IPS DF 6.9 (cell line): Measurements from ENCODE around the gene ATF1.

ENCODE experiments used
- DNase-seq: peaks from one replicate; pipeline ENCODE4 v3.0.0-alpha.2; 2013; ENCODE audit warnings: low read depth, low spot score
- H3K27ac ChIP-seq: one replicate; pipeline ENCODE4 v1.5.1; 2013; ENCODE audit warnings: low read length, control low read depth
- H3K27me3 ChIP-seq: 2 replicates; pipeline ENCODE4 v1.6.1; 2013; ENCODE audit warnings: mild to moderate bottlenecking, low read length; ENCODE audit not compliant: control insufficient read depth, insufficient read depth
- H3K36me3 ChIP-seq: 2 replicates; pipeline ENCODE4 v1.6.1; 2013; ENCODE audit warnings: low read length; ENCODE audit not compliant: control insufficient read depth, insufficient read depth
- H3K4me1 ChIP-seq: 2 replicates; pipeline ENCODE4 v1.6.1; 2013; ENCODE audit warnings: low read length; ENCODE audit not compliant: control insufficient read depth, insufficient read depth
- H3K4me3 ChIP-seq: 2 replicates; pipeline ENCODE4 v1.5.1; 2013; ENCODE audit warnings: mild to moderate bottlenecking, low read length
- H3K9me3 ChIP-seq: 2 replicates; pipeline ENCODE4 v1.6.1; 2013; ENCODE audit warnings: low read length, inconsistent platforms; ENCODE audit not compliant: control insufficient read depth, insufficient read depth
- WGBS: extraction: QIAGEN DNeasy Blood & Tissue Kit; methylation state at CpG from one replicate; pipeline ENCODE4 v1.1.7; 2013; ENCODE audit warnings: mixed read lengths, missing lambda C conversion rate; ENCODE audit not compliant: insufficient read length, insufficient coverage; 5-methylcytosine and 5-hydroxymethylcytosine counted together

Gene ATF1

DNA sequence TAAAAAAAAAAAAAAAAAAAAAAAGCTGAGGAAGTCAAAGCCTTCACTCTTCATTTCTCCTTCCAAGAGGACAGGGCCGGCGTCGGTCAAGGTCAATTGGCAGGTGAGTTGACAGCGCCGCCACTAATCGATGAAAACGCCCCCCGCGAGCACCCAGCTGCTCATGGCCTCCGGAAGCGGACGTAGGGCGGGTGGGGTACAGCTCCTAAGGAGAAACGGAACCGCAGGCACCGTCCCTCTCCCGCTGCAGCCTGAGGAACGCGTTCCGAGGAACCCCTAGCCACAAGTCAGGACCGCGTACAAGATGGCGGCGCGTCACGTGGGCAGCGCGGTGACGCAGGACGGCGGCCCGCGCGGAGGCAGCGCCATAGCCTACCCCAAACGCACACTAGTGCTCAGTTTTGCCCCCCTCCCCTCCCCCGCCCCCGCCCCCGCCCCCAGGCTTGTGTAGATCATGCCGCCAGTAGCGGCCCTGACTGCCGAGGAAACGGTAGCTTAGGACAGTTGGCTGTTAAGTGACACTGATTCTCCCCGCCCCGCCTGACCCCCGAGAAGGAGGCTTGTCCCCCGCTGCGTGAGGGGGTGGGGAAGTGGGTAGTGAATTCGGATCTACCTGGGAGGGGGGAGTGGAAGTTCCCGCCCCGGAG lies at the start of gene ATF1:
Gene ATF1 (plus strand): TSS at position 463 of the 647 bp plus-strand sequence. CDS start 16,045 bp downstream, outside the sequence.
- WGBS: no CpG with 5 or more reads among the region's 51 CpGs
- H3K4me3 ChIP-seq: peak within 1 kb of the TSS; percentile 81
- H3K27me3 ChIP-seq: no peaks in the 10 kb centered on the region
- no peaks in the 10 kb centered on the region for H3K9me3 ChIP-seq
- H3K4me1 ChIP-seq: no peaks in the 10 kb centered on the region
- H3K36me3 ChIP-seq: no peaks in the 10 kb centered on the region
- no peak within 1 kb of the TSS for H3K27ac ChIP-seq
- DNase-seq: peak; percentile 86

DNA sequence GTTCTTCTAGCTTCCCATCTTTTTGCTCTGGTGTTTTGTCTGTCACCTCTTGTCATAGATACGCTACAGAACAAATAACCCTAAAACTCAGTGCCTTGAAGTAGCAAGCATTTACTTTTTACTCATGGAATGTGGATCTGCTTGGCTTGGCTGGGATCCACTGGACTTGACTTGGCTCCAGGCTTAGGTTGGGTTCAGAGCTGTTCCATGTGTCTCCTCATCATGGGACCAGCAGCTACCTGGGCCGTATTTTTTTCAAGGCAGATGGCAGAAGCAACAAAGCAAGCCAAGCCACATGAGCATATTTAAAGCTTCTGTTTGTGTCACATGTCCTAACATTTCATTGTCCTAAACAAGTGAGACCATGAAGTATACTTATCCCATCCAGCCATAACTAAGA lies 48.7 kb upstream of the ATF1 start:
- DNase-seq: no peak
- Histone ChIP-seq H3K27ac (no peak overlapping the region), H3K27me3 (no peaks in the 10 kb centered on the region), H3K9me3 (no peaks in the 10 kb centered on the region), H3K36me3 (no peaks in the 10 kb centered on the region; the same call in 1 of the 2 replicates), H3K4me1 (no peaks in the 10 kb centered on the region), H3K4me3 (no peak overlapping the region)
- no CpG with 5 or more reads among the region's 2 CpGs for WGBS

DNA sequence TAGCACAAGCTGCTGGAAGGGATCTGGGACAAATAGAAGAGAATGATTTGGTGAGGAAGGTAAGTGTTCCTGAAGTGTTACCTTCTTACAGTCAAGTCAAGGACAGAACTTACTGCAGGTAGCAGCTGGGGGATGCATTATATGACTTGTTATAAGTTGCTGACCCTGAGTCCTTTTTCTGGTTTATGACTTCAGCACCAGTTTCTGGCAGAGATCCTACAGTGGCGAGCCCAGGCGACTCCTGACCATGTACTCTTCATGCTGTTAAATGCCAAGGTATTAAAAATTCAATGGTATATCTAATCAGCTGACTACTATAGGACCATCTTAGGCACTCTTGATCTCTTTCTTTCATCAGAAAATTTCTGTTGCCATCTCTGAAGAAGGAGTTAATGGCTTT lies 45.1 kb upstream of the ATF1 start:
- Histone ChIP-seq H3K36me3 (peaks cover 8% of the 10 kb centered on the region; the same call in 1 of the 2 replicates), H3K4me3 (no peak overlapping the region), H3K9me3 (no peaks in the 10 kb centered on the region), H3K27ac (no peak overlapping the region), H3K4me1 (no peaks in the 10 kb centered on the region), H3K27me3 (no peaks in the 10 kb centered on the region)
- WGBS: no CpG with 5 or more reads among the region's 2 CpGs
- no peak for DNase-seq

DNA sequence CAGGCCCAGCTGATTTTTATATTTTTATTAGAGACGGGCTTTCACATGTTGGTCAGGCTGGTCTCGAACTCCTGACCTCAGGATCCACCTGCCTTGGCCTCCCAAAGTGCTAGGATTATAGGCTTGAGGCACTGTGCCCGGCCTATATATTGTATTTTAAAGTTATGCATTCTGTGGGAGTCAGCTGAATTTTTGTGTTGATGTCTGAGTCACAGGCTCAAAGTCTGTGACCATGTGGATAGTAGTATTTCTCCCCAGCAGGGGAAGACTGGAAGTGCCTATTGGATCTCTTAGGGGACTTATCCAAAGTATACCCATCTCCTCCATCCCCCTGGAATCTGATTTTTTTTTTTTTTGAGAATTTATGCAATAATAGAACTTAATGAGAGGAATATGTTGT lies 43.8 kb upstream of the ATF1 start:
- no peak overlapping the region for H3K27ac ChIP-seq
- H3K27me3 ChIP-seq: no peaks in the 10 kb centered on the region
- H3K4me3 ChIP-seq: no peak overlapping the region
- no peak for DNase-seq
- peaks cover 14% of the 10 kb centered on the region; the same call in 1 of the 2 replicates for H3K36me3 ChIP-seq
- H3K9me3 ChIP-seq: no peaks in the 10 kb centered on the region
- H3K4me1 ChIP-seq: no peaks in the 10 kb centered on the region
- no CpG with 5 or more reads among the region's 3 CpGs for WGBS

DNA sequence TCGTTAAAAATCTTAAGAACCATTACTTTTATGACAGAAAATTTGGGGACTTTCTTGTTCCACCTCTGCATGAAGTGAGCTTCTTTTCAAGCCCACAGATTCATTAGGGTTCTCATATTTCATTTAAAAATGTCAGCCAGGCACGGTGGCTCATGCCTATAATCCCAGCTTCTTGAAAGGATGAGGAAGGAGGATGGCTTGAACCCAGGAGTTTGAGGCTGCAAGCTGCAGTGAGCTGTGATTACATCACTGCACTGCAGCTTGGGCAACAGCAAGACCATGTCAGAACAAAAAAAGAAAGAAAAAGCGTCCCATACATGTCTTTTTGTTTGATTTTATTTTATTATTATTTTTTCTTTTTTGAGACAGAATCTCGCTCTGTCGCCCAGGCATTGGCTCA lies 43.4 kb upstream of the ATF1 start:
- no peaks in the 10 kb centered on the region for H3K4me1 ChIP-seq
- H3K9me3 ChIP-seq: no peaks in the 10 kb centered on the region
- peaks cover 15% of the 10 kb centered on the region; the same call in 1 of the 2 replicates for H3K36me3 ChIP-seq
- no peaks in the 10 kb centered on the region for H3K27me3 ChIP-seq
- H3K27ac ChIP-seq: no peak overlapping the region
- WGBS: no CpG with 5 or more reads among the region's 5 CpGs
- no peak overlapping the region for H3K4me3 ChIP-seq
- DNase-seq: no peak

DNA sequence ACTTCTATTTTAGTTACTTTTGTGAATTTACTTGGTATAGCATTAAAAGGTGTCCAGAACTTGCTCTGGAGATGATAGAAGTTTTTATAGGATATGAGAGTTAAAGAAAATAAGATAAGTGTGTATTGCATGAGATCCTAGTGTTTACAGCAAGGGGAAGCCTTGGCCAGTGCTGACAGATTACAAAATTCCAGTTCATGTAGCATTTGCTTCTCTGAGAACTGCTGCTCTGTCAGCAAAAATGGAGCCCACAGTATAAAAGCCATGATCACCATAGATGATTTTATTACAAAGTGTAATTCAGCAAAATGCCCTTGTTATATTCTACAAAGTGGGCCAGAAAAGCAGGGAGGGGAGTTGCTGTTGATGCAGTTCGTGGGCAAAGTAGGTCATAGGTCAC lies 40.0 kb upstream of the ATF1 start:
- Histone ChIP-seq H3K27me3 (no peaks in the 10 kb centered on the region), H3K4me3 (no peak overlapping the region), H3K4me1 (no peaks in the 10 kb centered on the region), H3K9me3 (no peaks in the 10 kb centered on the region), H3K36me3 (peaks cover 20% of the 10 kb centered on the region; the same call in 1 of the 2 replicates), H3K27ac (no peak overlapping the region)
- no peak for DNase-seq
- no CpG with 5 or more reads among the region's 1 CpG for WGBS

DNA sequence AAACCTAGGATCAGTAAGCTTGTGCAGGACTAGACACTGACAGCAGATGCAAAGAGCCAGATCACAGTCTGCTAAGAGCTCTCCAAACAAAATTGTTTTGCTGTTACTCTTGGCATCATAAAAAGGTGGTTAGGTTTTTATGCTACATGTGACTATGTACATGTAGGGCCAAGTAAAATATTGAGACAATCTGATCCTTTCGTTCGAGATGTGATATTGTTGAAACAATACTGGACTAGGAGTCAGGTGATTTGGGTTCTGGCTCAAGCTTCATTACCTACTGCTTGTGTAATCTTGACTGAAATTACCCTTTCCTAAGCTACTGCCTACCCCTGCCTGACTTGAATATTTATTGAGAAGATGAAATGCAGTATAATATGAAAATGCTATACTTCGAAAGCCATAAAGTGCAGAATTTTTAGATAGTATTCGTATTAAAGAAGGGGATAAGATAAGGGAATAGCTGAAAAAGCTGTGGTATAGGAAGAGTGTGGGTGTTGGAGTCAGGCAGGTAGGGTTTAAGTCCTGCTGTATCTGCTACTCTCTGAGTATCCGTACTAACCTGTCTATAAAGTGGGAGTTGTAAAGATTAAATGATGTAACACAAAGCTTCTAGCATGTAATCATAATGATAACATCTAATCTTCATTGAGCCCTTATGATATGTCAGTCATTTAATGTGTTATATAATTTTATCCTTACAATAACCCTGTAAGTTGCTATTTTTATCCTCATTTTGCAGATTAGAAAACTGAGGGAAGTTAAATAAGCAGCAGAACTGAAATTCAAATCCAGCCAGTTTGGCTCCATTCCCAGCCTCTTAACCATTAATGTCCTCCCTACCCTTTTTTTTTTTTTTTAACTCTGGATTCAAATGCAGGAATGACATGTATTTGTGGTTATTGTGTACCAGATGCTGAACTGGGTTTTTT lies 38.6 kb upstream of the ATF1 start:
- Histone ChIP-seq H3K9me3 (no peaks in the 10 kb centered on the region), H3K4me1 (no peaks in the 10 kb centered on the region), H3K27me3 (no peaks in the 10 kb centered on the region), H3K36me3 (peaks cover 22% of the 10 kb centered on the region; the same call in 1 of the 2 replicates), H3K4me3 (no peak overlapping the region), H3K27ac (no peak overlapping the region)
- 100% methylated on average over 2 of the region's 5 CpGs for WGBS
- DNase-seq: no peak

DNA sequence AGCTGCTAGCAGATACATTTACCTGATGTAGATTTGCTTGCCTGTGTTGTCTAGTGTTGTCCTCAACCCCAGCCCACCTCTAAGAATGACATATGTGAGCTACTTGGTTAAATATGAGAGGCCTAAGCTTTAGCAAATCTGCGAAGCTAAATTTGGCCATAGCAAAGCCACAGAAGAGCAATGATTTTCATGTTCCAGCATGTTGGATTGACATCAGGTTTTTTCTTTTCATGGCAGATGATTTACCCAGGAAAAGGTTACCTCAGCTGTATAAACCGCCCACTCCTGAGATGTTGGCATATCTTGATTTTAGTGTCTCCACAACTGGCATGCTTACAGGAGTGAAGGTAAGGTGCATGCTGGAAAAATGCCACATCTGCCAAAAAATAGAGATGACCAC lies 36.4 kb upstream of the ATF1 start:
- DNase-seq: no peak
- Histone ChIP-seq H3K9me3 (no peaks in the 10 kb centered on the region), H3K4me3 (no peak overlapping the region), H3K4me1 (no peaks in the 10 kb centered on the region), H3K36me3 (peaks cover 17% of the 10 kb centered on the region; the same call in 1 of the 2 replicates), H3K27ac (no peak overlapping the region), H3K27me3 (no peaks in the 10 kb centered on the region)
- no CpG with 5 or more reads among the region's 2 CpGs for WGBS

DNA sequence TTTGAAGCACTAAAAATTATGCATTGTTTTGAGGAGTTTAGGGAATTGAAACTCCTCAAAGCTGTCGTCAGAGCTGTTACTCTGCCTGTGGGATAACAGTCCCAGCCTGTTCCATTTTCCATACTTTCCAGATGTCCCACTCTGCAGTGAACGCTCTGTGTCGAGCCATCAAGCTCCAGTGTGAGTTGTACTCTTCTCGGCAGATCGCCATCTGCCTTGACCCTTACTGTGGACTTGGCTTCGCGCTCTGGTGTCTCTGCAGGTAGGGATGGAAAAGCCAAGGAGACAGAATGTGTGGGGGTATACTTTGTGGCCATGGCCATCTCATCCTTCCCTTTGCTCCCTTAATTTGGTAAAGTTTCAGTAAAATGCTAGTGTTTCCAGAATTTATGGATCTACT lies 35.5 kb upstream of the ATF1 start:
- no peak overlapping the region for H3K4me3 ChIP-seq
- H3K4me1 ChIP-seq: no peaks in the 10 kb centered on the region
- no CpG with 5 or more reads among the region's 7 CpGs for WGBS
- DNase-seq: no peak
- H3K27me3 ChIP-seq: no peaks in the 10 kb centered on the region
- no peaks in the 10 kb centered on the region for H3K9me3 ChIP-seq
- no peak overlapping the region for H3K27ac ChIP-seq
- peaks cover 14% of the 10 kb centered on the region; the same call in 1 of the 2 replicates for H3K36me3 ChIP-seq

DNA sequence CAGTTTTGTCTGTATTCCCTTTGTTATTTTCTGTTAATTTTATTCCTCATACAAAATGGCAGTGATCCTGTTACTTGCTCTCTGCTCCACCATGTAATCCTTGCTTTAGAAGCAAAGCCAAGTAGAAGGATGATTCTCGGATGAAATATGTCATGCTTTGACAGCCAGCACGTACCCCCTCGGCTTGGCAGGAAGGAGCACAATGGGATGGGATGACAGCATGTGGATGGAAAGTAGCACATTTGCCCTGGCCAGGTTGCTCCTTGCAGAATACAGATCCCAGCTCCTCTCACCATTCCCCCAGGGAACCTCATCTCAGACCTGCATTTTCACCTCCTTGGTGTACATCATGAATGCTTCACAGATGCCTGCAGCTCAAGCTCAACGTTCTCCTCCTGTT lies 35.1 kb upstream of the ATF1 start:
- H3K9me3 ChIP-seq: no peaks in the 10 kb centered on the region
- no peaks in the 10 kb centered on the region for H3K27me3 ChIP-seq
- DNase-seq: no peak
- H3K27ac ChIP-seq: no peak overlapping the region
- H3K4me3 ChIP-seq: no peak overlapping the region
- H3K4me1 ChIP-seq: no peaks in the 10 kb centered on the region
- H3K36me3 ChIP-seq: peaks cover 14% of the 10 kb centered on the region; the same call in 1 of the 2 replicates
- no CpG with 5 or more reads among the region's 4 CpGs for WGBS
